Measurements from ENCODE around the gene PCDH9. TPM values are rescaled to one million over a fixed set of nuclear protein-coding genes. Genes with fewer than 3 reads are reported as not detected.

Gene PCDH9
- total and polyA plus RNA-seq, 2 of the 13 experiments (the other 11 are each of a cell fraction or from before 2014, with no cell fraction given), result 0.09 TPM; not detected in 1

DNA sequence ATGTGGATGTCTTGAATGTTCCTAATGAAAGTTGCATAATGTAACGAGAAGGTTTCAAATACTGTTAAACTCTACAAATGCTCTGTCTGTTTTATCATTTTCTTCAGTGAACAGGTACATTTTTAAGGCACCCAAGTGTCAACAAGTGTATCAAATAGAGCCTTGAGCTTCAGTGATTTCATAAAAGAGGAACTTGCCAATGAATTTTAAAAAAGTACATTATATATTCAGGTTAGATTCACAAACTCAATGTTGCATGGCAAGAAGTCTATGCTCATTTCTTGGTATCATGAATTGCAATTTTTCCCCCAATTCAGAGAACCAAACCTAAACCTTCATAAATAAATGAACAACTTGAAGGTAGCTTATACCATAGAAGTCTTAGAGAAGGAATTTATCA is 838.8 kb downstream of the PCDH9 start:
- no peaks in the 10 kb centered on the region for H3K36me3 ChIP-seq (replicated peaks in 1 of 2; ENCODE audit: control insufficient read depth in 1 of 2, insufficient read depth in 2 of 2, low read length in 2 of 2)
- WGBS (ENCODE audit: low lambda C conversion rate), result 7% methylated on average over 1 of the region's 1 CpG
- ChIA-PET POLR2A (no interaction called here), CTCF (ENCODE audit: low intra/inter-chr PET ratio, low total read pairs) (no interaction called here)
- no peaks in the 10 kb centered on the region for H3K79me2 ChIP-seq (ENCODE audit: insufficient read depth, low read length)
- no peaks in the 10 kb centered on the region for H3K9me3 ChIP-seq (ENCODE audit: low read length)
- FAIRE-seq, result no peak
- TF ChIP-seq, protein P1, sequence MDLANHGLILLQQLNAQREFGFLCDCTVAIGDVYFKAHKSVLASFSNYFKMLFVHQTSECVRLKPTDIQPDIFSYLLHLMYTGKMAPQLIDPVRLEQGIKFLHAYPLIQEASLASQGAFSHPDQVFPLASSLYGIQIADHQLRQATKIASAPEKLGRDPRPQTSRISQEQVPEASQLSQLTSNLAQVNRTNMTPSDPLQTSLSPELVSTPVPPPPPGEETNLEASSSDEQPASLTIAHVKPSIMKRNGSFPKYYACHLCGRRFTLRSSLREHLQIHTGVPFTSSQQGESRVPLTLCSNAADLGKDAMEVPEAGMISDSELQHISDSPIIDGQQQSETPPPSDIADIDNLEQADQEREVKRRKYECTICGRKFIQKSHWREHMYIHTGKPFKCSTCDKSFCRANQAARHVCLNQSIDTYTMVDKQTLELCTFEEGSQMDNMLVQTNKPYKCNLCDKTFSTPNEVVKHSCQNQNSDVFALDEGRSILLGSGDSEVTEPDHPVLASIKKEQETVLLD (CRISPR knock-in tag; IDR thresholded peaks at IDR 0.05; ENCODE audit: low read depth), result no peak
- TF ChIP-seq FOXA3 (CRISPR knock-in tag; IDR thresholded peaks at IDR 0.05) (no peak), BRCA1 (CRISPR knock-in tag; IDR thresholded peaks at IDR 0.05) (no peak), EP300 (IDR thresholded peaks at IDR 0.05; ENCODE audit: low read depth in 2 of 2, low read length in 2 of 2) (no peak), EP300 (CRISPR knock-in tag; IDR thresholded peaks at IDR 0.05; ENCODE audit: borderline replicate concordance) (no peak), ZNF556 (CRISPR knock-in tag; IDR thresholded peaks at IDR 0.05; ENCODE audit: borderline replicate concordance) (no peak), TP53 (CRISPR knock-in tag; conservative IDR thresholded peaks at IDR 0.05) (no peak), ZNF296 (CRISPR knock-in tag; conservative IDR thresholded peaks at IDR 0.05) (no peak)
- TF ChIP-seq, protein P2, sequence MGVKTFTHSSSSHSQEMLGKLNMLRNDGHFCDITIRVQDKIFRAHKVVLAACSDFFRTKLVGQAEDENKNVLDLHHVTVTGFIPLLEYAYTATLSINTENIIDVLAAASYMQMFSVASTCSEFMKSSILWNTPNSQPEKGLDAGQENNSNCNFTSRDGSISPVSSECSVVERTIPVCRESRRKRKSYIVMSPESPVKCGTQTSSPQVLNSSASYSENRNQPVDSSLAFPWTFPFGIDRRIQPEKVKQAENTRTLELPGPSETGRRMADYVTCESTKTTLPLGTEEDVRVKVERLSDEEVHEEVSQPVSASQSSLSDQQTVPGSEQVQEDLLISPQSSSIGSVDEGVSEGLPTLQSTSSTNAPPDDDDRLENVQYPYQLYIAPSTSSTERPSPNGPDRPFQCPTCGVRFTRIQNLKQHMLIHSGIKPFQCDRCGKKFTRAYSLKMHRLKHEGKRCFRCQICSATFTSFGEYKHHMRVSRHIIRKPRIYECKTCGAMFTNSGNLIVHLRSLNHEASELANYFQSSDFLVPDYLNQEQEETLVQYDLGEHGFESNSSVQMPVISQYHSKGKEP (CRISPR knock-in tag; IDR thresholded peaks at IDR 0.05), result no peak
- TF ChIP-seq, protein P3, sequence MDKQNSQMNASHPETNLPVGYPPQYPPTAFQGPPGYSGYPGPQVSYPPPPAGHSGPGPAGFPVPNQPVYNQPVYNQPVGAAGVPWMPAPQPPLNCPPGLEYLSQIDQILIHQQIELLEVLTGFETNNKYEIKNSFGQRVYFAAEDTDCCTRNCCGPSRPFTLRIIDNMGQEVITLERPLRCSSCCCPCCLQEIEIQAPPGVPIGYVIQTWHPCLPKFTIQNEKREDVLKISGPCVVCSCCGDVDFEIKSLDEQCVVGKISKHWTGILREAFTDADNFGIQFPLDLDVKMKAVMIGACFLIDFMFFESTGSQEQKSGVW (CRISPR knock-in tag; IDR thresholded peaks at IDR 0.05; ENCODE audit: borderline replicate concordance), result no peak
- no peak overlapping the region for H3K9ac ChIP-seq (ENCODE audit: insufficient read depth, low read depth, low read length)
- no peaks in the 10 kb centered on the region for H3K4me1 ChIP-seq (ENCODE audit: insufficient read depth, low read length)
- no peak overlapping the region for H2AFZ ChIP-seq (ENCODE audit: low read length)
- intact Hi-C loops (cut with micrococcal nuclease; ENCODE audit: unreplicated experiment), result no loop called here
- H3K4me2 ChIP-seq (ENCODE audit: low read depth, low read length), result no peak overlapping the region
- no TSS peak for BruUV-seq (replicated peaks)
- in situ Hi-C loops (cut with HindIII; ENCODE audit: extremely low pct_ligation_motif_present, low pct_unique_long_range_greater_than_20kb), result no loop called here
- H4K20me1 ChIP-seq (ENCODE audit: insufficient read depth, low read length), result no peaks in the 10 kb centered on the region
- H3K4me3 ChIP-seq (replicated peaks in 1 of 3; ENCODE audit: insufficient read depth in 1 of 3, low read depth in 2 of 3, low read length in 3 of 3), result no peak overlapping the region
- no peak overlapping the region for H3K27ac ChIP-seq (ENCODE audit: extremely low read length, insufficient read depth, low read length)
- H3K27me3 ChIP-seq (ENCODE audit: control insufficient read depth in 1 of 2, insufficient read depth in 2 of 2, low read length in 2 of 2), result no peaks in the 10 kb centered on the region
- ATAC-seq, result no peak
- no peak for DNase-seq (ENCODE audit: low spot score)
